PC-9 (cell line): ENCODE data around the gene FOXP3. TPM values are rescaled to one million over a fixed set of nuclear protein-coding genes. Genes with fewer than 3 reads are reported as not detected.

Source experiments
- BruUV-seq: library from RNA; stranded (reverse); fragments of 400-500 nt; replicated peaks from 2 replicates; lab custom pipeline; 2021; lab: Mats Ljungman, UMichigan
- CTCF ChIA-PET: fragments of 300-600 bp; sonication (Branson Sonifier 250); formaldehyde crosslinking; loops from one replicate; lab custom pipeline; 2022; ENCODE audit warnings: antibody characterized with exemption; lab: Charles Lee
- POLR2A ChIA-PET: fragments of 300-600 bp; sonication (Branson Sonifier 250); formaldehyde crosslinking; loops from one replicate; lab custom pipeline; 2022; ENCODE audit warnings: antibody characterized with exemption; ENCODE audit not compliant: unreplicated experiment; lab: Charles Lee
- DNase-seq, 2 experiments: peaks; one replicate each; pipeline versions ENCODE4 v3.0.0 to v3.0.0-alpha.2; 2015 to 2022; ENCODE audit warnings: mixed read lengths in 1 of 2
- H2AFZ ChIP-seq: fragments of 200-600 bp; sonication (generic); 2 replicates; pipeline ENCODE4 v1.8.1; 2017; ENCODE audit warnings: antibody characterized with exemption
- H3F3A ChIP-seq: fragments of 200-600 bp; sonication (generic); 2 replicates; pipeline ENCODE4 v1.8.1; 2017; ENCODE audit warnings: antibody characterized with exemption, mild to moderate bottlenecking, low read depth; ENCODE audit not compliant: insufficient read depth
- H3K27ac ChIP-seq: fragments of 200-600 bp; sonication (generic); 2 replicates; pipeline ENCODE4 v1.6.1; 2016; ENCODE audit warnings: mixed run types
- H3K27me3 ChIP-seq: fragments of 200-600 bp; sonication (generic); 2 replicates; pipeline ENCODE4 v1.6.1; 2016; ENCODE audit warnings: low read depth, mixed run types; ENCODE audit not compliant: insufficient read depth
- H3K36me3 ChIP-seq: fragments of 200-600 bp; sonication (generic); 2 replicates; pipeline ENCODE4 v1.6.1; 2016; ENCODE audit warnings: low read depth, mixed run types
- H3K4me1 ChIP-seq: fragments of 200-600 bp; sonication (generic); replicated peaks from 2 replicates; pipeline ENCODE4 v1.6.1; 2016; ENCODE audit warnings: mixed run types; ENCODE audit not compliant: insufficient read depth
- H3K4me2 ChIP-seq: fragments of 200-600 bp; sonication (generic); 2 replicates; pipeline ENCODE4 v1.6.1; 2017; ENCODE audit warnings: mixed run types
- H3K4me3 ChIP-seq: fragments of 200-600 bp; sonication (generic); 2 replicates; pipeline ENCODE4 v1.6.1; 2016; ENCODE audit warnings: mixed run types
- H3K79me2 ChIP-seq: fragments of 200-600 bp; sonication (generic); 2 replicates; pipeline ENCODE4 v1.6.1; 2017; ENCODE audit warnings: low read depth, mixed run types
- H3K9me2 ChIP-seq: fragments of 200-600 bp; sonication (generic); 2 replicates; pipeline ENCODE4 v1.8.1; 2017; ENCODE audit warnings: mild to moderate bottlenecking; ENCODE audit not compliant: insufficient read depth
- H3K9me3 ChIP-seq: fragments of 200-600 bp; sonication (generic); 2 replicates; pipeline ENCODE4 v1.8.1; 2016; ENCODE audit warnings: low read depth; ENCODE audit not compliant: insufficient read depth
- H4K20me1 ChIP-seq: fragments of 200-600 bp; sonication (generic); 2 replicates; pipeline ENCODE4 v1.8.1; 2017; ENCODE audit not compliant: insufficient read depth
- EZH2 ChIP-seq: fragments of 200-600 bp; sonication (generic); IDR thresholded peaks from 2 replicates; pipeline ENCODE4 v1.8.0; 2017; ENCODE audit warnings: antibody characterized with exemption, low read depth
- intact Hi-C: fragments of 100-400 bp; cut with micrococcal nuclease; formaldehyde crosslinking; loops from one replicate; pipeline ENCODE4 v1.10.0; 2022; ENCODE audit not compliant: unreplicated experiment
- total RNA-seq: library from RNA; stranded (reverse); gene quantifications from 2 replicates; pipeline ENCODE4 v1.2.3, GENCODE V29; 2021
- TF ChIP-seq, protein P1 (sequence below): fragments of 200-600 bp; sonication (generic); conservative IDR thresholded peaks from 2 replicates; pipeline ENCODE4 v1.6.1; 2017; ENCODE audit warnings: mixed run types, antibody characterized with exemption, mild to moderate bottlenecking, moderate library complexity

The FOXP3 gene
- total RNA-seq, 1 experiment from 2014 or later, result not detected

DNA sequence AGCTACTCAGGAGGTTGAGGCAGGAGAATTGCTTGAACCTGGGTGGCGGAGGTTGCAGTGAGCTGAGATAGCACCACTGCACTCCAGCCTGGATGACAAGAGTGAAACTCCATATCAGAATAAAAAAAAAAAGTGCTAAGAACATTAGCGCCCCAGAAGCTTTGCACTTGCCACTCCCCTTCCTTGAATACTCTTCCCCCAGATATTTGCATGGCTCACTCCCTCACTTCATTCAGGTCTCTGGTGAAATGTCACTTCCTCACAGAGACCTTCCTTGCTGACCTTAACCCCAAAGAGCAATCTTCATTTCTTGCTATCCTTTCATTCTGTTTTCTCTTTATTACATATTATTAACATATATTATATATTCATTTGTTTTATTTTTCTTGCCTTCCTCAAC lies 42.6 kb downstream of the FOXP3 start:
- no peak overlapping the region for H2AFZ ChIP-seq
- H3K4me2 ChIP-seq, result no peak overlapping the region
- no peaks in the 10 kb centered on the region for H3K9me3 ChIP-seq
- H3K9me2 ChIP-seq, result no peaks in the 10 kb centered on the region
- DNase-seq, result no peak
- no peaks in the 10 kb centered on the region for H3K27me3 ChIP-seq
- H3K4me3 ChIP-seq, result no peak overlapping the region
- BruUV-seq, result no TSS peak
- CTCF ChIA-PET, result no interaction called here
- H3K79me2 ChIP-seq, result no peaks in the 10 kb centered on the region
- TF ChIP-seq, protein P1, sequence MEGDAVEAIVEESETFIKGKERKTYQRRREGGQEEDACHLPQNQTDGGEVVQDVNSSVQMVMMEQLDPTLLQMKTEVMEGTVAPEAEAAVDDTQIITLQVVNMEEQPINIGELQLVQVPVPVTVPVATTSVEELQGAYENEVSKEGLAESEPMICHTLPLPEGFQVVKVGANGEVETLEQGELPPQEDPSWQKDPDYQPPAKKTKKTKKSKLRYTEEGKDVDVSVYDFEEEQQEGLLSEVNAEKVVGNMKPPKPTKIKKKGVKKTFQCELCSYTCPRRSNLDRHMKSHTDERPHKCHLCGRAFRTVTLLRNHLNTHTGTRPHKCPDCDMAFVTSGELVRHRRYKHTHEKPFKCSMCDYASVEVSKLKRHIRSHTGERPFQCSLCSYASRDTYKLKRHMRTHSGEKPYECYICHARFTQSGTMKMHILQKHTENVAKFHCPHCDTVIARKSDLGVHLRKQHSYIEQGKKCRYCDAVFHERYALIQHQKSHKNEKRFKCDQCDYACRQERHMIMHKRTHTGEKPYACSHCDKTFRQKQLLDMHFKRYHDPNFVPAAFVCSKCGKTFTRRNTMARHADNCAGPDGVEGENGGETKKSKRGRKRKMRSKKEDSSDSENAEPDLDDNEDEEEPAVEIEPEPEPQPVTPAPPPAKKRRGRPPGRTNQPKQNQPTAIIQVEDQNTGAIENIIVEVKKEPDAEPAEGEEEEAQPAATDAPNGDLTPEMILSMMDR, result no peak
- TF ChIP-seq EZH2, result no peak
- H3K36me3 ChIP-seq, result no peaks in the 10 kb centered on the region
- H3K27ac ChIP-seq, result no peak overlapping the region
- no peaks in the 10 kb centered on the region for H3F3A ChIP-seq
- H3K4me1 ChIP-seq, result no peaks in the 10 kb centered on the region
- intact Hi-C loops, result no loop called here
- POLR2A ChIA-PET, result no interaction called here
- no peaks in the 10 kb centered on the region for H4K20me1 ChIP-seq

DNA sequence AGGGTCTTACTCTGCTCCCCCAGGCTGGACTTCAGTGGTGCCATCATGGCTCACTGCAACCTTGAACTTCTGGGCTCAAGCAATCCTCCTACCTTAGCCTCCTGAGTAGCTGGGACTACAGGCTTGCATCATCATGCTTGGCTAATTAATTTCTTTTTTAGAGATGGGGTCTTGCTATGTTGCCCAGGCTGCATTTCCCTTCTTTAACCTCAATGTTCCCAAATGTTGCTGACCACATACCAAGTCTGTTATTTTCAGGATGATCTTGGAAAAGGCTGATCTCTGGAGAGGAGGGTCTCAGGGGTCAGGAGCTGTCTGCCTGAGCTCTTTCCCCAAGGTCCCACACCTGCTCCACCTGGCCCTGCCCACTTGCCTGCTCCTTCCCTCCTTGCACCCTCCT lies 44.4 kb downstream of the FOXP3 start:
- Histone ChIP-seq H3K4me3 (no peak overlapping the region), H3K36me3 (no peaks in the 10 kb centered on the region), H3F3A (no peaks in the 10 kb centered on the region), H3K27me3 (no peaks in the 10 kb centered on the region), H3K79me2 (no peaks in the 10 kb centered on the region), H3K4me2 (no peak overlapping the region), H4K20me1 (no peaks in the 10 kb centered on the region), H2AFZ (no peak overlapping the region), H3K27ac (no peak overlapping the region), H3K9me2 (no peaks in the 10 kb centered on the region), H3K4me1 (no peaks in the 10 kb centered on the region), H3K9me3 (no peaks in the 10 kb centered on the region)
- intact Hi-C loops, result no loop called here
- POLR2A ChIA-PET, result no interaction called here
- BruUV-seq, result no TSS peak
- DNase-seq, result no peak
- CTCF ChIA-PET, result no interaction called here
- TF ChIP-seq, protein P1, result no peak

DNA sequence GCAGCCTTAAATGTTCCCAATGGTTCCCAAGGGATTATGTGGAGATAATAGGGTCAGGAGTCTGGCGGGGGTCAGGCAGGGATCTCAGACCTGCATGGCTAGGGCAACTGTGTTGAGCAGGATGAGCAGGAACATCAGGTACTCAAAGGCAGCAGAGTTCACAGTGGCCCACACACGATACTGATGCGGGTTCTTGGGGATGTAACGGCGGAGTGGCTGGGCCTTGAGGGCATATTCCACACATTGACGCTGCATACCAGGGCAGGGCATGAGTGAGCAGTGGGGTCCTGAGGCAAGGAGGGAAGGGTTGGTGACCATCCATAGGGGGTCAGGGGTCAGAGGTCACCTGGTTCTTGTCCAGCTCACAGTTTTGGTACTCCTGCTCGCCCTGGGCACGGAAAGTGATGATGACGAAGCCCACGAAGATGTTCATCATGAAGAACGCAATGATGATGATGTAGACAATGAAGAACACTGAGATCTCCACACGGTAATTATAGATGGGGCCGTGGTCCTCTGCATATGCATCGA lies 49.4 kb downstream of the FOXP3 start:
- Histone ChIP-seq H3K27ac (no peak overlapping the region), H3K4me3 (no peak overlapping the region), H2AFZ (no peak overlapping the region), H4K20me1 (no peaks in the 10 kb centered on the region), H3K9me3 (no peaks in the 10 kb centered on the region), H3K9me2 (no peaks in the 10 kb centered on the region), H3K4me2 (no peak overlapping the region), H3K79me2 (no peaks in the 10 kb centered on the region), H3K36me3 (no peaks in the 10 kb centered on the region), H3K27me3 (peaks cover 3% of the 10 kb centered on the region; the same call in 1 of the 2 replicates), H3K4me1 (no peaks in the 10 kb centered on the region), H3F3A (no peaks in the 10 kb centered on the region)
- intact Hi-C loops, result no loop called here
- POLR2A ChIA-PET, result no interaction called here
- TF ChIP-seq, protein P1, result no peak
- no peak for TF ChIP-seq EZH2
- no peak for DNase-seq
- BruUV-seq, result no TSS peak
- CTCF ChIA-PET, result no interaction called here
